Kidney (tissue), 14 donors: ENCODE measurements around the gene CPTP. TPM values are rescaled to one million over a fixed set of nuclear protein-coding genes. Genes with fewer than 3 reads are reported as not detected.

Experiments used
- DNase-seq, 5 donors: peaks; one replicate each; pipeline ENCODE4 v3.0.0-alpha.2; 2013 to 2020
- FAIRE-seq: peaks from 2 replicates; lab custom pipeline; 2012; peaks lifted over from hg19 to GRCh38; lab: Jason Lieb, UNC
- H3K27ac ChIP-seq, 2 donors: one replicate each; pipeline ENCODE4 v1.7.0; 2013; ENCODE audit warnings: low read depth in 2 of 2, low read length in 2 of 2, inconsistent platforms in 1 of 2
- H3K27me3 ChIP-seq: one replicate; pipeline ENCODE4 v1.7.1; 2013; ENCODE audit warnings: low read length, inconsistent platforms; ENCODE audit not compliant: control insufficient read depth, insufficient read depth
- H3K36me3 ChIP-seq, 3 donors: one replicate each; pipeline versions ENCODE4 v1.7.0 to v1.7.1; 2013; ENCODE audit warnings: low read length in 3 of 3, control low read depth in 1 of 3, inconsistent platforms in 1 of 3; ENCODE audit not compliant: insufficient read depth in 3 of 3, control insufficient read depth in 2 of 3
- H3K4me1 ChIP-seq, 3 donors: one replicate each; pipeline versions ENCODE4 v1.7.0 to v1.7.1; 2013; ENCODE audit warnings: low read length in 3 of 3, inconsistent platforms in 1 of 3, low read depth in 1 of 3; ENCODE audit not compliant: control insufficient read depth in 2 of 3, insufficient read depth in 2 of 3
- H3K4me3 ChIP-seq, 3 donors: one replicate each; pipeline versions ENCODE4 v1.7.0 to v1.8.1; 2013; ENCODE audit warnings: low read length in 3 of 3, control low read depth in 1 of 3, inconsistent platforms in 1 of 3
- H3K9ac ChIP-seq, 3 donors: one replicate each; pipeline versions ENCODE4 v1.7.0 to v1.7.1; 2013; ENCODE audit warnings: low read length in 3 of 3, control low read depth in 1 of 3, inconsistent platforms in 1 of 3
- H3K9me3 ChIP-seq, 3 donors: one replicate each; pipeline versions ENCODE4 v1.7.0 to v1.7.1; 2013; ENCODE audit warnings: low read length in 3 of 3, control low read depth in 1 of 3, inconsistent platforms in 1 of 3; ENCODE audit not compliant: control insufficient read depth in 2 of 3, insufficient read depth in 1 of 3
- CTCF ChIP-seq: IDR thresholded peaks from 3 replicates; pipeline ENCODE4 v1.5.1; 2012; ENCODE audit warnings: mild to moderate bottlenecking, moderate library complexity, borderline replicate concordance; ENCODE audit not compliant: insufficient read depth; ENCODE audit errors: extremely low read depth
- intact Hi-C: fragments of 100-400 bp; cut with DNase I; formaldehyde crosslinking; loops from one replicate; pipeline ENCODE4 v1.11.1; 2022
- polyA plus RNA-seq: library from polyadenylated mRNA; stranded (reverse); fragments of 350-450 nt; fragmentation: Illumina TruSeq; extraction: RNeasy Lipid Tissue Mini Kit (QIAGEN cat#74804); gene quantifications from one replicate; pipeline ENCODE4 v1.2.3, GENCODE V29; 2014; ENCODE audit warnings: low read depth, low replicate concordance; ENCODE audit not compliant: insufficient read depth
- total RNA-seq: library from RNA; stranded (reverse); fragmentation: NEBNext Ultra II Directional; extraction: Animal tissue kit (Norgen Biotek cat#: 25700); gene quantifications from one replicate; pipeline ENCODE4 v1.2.1, GENCODE V29; 2021
- donor health status: control.
- donor health status: control.
- donor health status: control.
- donor health status: control.
- donor health status: control.
- donor health status: DM: yes; HTN: yes; CAD: no.
- donor health status: Normal renal cell carcinoma (clear cell type).

CPTP gene
- total and polyA plus RNA-seq, 2 donors from 2014 or later: 21.9 to 51.5 TPM

GRCh38 chr1:1281533-1282321 lies 42.9 kb upstream of the CPTP start:
- DNase-seq: peak in 2 of 5 donors; percentile 53 to 92
- intact Hi-C loops: no loop called here
- no peaks in the 10 kb centered on the region for H3K9me3 ChIP-seq

GRCh38 chr1:1282998-1283397 lies 41.6 kb upstream of the CPTP start:
- TF ChIP-seq CTCF: no peak
- no peaks in the 10 kb centered on the region for H3K27me3 ChIP-seq
- no peak overlapping the region for H3K9ac ChIP-seq
- DNase-seq (no peak), FAIRE-seq (no peak)
- intact Hi-C loops: no loop called here
- H3K4me1 ChIP-seq: peaks cover 0 to 13% (median 6%) of the 10 kb centered on the region in 3 donors
- no peaks in the 10 kb centered on the region for H3K36me3 ChIP-seq
- H3K9me3 ChIP-seq: no peaks in the 10 kb centered on the region
- no peak overlapping the region for H3K4me3 ChIP-seq
- no peak overlapping the region for H3K27ac ChIP-seq

More at GRCh38 chr1:1281533-1282321, 42.9 kb upstream of the CPTP start:
- H3K4me1 ChIP-seq: peaks cover 0 to 13% (median 6%) of the 10 kb centered on the region in 3 donors
- H3K27ac ChIP-seq: peak overlapping the region in 1 of 2 donors; percentile 57
- H3K27me3 ChIP-seq: no peaks in the 10 kb centered on the region
- no peak overlapping the region for H3K4me3 ChIP-seq
- no peak for TF ChIP-seq CTCF
- FAIRE-seq: no peak
- no peaks in the 10 kb centered on the region for H3K36me3 ChIP-seq
- H3K9ac ChIP-seq: peak overlapping the region in 1 of 3 donors; percentile 46

- no peak overlapping the region for H3K4me3 ChIP-seq
- peak; percentile 70 to 85 (median 78) for DNase-seq
- no peak for TF ChIP-seq CTCF
Measured at GRCh38 chr1:1283821-1284220, 40.8 kb upstream of the CPTP start.

More at GRCh38 chr1:1283821-1284220, 40.8 kb upstream of the CPTP start:
- H3K4me1 ChIP-seq: peaks cover 0 to 13% (median 6%) of the 10 kb centered on the region in 3 donors
- no peaks in the 10 kb centered on the region for H3K36me3 ChIP-seq
- no peaks in the 10 kb centered on the region for H3K27me3 ChIP-seq
- H3K27ac ChIP-seq: no peak overlapping the region
- no peak for FAIRE-seq
- no peak overlapping the region for H3K9ac ChIP-seq
- intact Hi-C loops: no loop called here
- H3K9me3 ChIP-seq: no peaks in the 10 kb centered on the region
